B cell (primary cell): ENCODE results near the gene DGCR8. TPM values are rescaled to one million over a fixed set of nuclear protein-coding genes. Genes with fewer than 3 reads are reported as not detected.

Experiments used
- ATAC-seq: fragments of 200-7000 bp; cut with Tn5 transposase; one replicate; pipeline ENCODE4 v1.10.0; 2021; ENCODE audit warnings: low read depth, mild to moderate bottlenecking, moderate number of reproducible peaks, moderate library complexity
- CTCF ChIA-PET: fragments of 350-600 bp; sonication (Branson Sonifier 250); formaldehyde crosslinking; loops from one replicate; lab custom pipeline; 2021; ENCODE audit warnings: antibody characterized with exemption, inconsistent platforms; lab: Charles Lee
- POLR2A ChIA-PET: fragments of 350-600 bp; sonication (Branson Sonifier 250); formaldehyde crosslinking; loops from one replicate; lab custom pipeline; 2021; ENCODE audit warnings: antibody characterized with exemption; lab: Charles Lee
- DNase-seq: peaks from one replicate; pipeline ENCODE4 v3.0.0; 2013
- H2AFZ ChIP-seq: 2 replicates; pipeline ENCODE4 v1.6.1; 2012; ENCODE audit warnings: mild to moderate bottlenecking, low read depth, low read length; ENCODE audit not compliant: insufficient read depth, poor library complexity, severe bottlenecking
- H3K27ac ChIP-seq, 2 donors: 1 replicate in 1 of 2; 2 replicates in 1 of 2; pipeline ENCODE4 v1.5.1; 2012 to 2013; ENCODE audit warnings: low read length in 2 of 2, mild to moderate bottlenecking in 2 of 2, moderate library complexity in 1 of 2
- H3K27me3 ChIP-seq, 4 experiments: fragments of 200-600 bp in 1 of 4; sonication (generic) in 1 of 4; replicated peaks in 1 of 4; 1 replicate in 2 of 4; 2 replicates in 2 of 4; pipeline versions ENCODE4 v1.6.1 to v1.7.0; 2013 to 2016; ENCODE audit warnings: low read length in 3 of 4, mild to moderate bottlenecking in 2 of 4, mixed read lengths in 1 of 4, moderate library complexity in 1 of 4; ENCODE audit not compliant: insufficient read depth in 4 of 4, control insufficient read depth in 3 of 4; ENCODE audit errors: control extremely low read depth in 1 of 4
- H3K36me3 ChIP-seq, 2 experiments: replicated peaks in 1 of 2; 1 replicate in 1 of 2; 2 replicates in 1 of 2; pipeline versions ENCODE4 v1.6.1 to v1.7.1; 2013; ENCODE audit warnings: low read length in 1 of 2; ENCODE audit not compliant: insufficient read depth in 2 of 2, control insufficient read depth in 1 of 2; ENCODE audit errors: control extremely low read depth in 1 of 2, extremely low read depth in 1 of 2
- H3K4me1 ChIP-seq, 2 donors: fragments of 200-600 bp in 1 of 2; sonication (generic) in 1 of 2; 1 replicate in 1 of 2; 2 replicates in 1 of 2; pipeline versions ENCODE4 v1.5.1 to v1.6.1; 2013 to 2017; ENCODE audit warnings: low read length in 2 of 2; ENCODE audit not compliant: control insufficient read depth in 2 of 2, insufficient read depth in 2 of 2
- H3K4me2 ChIP-seq: replicated peaks from 2 replicates; pipeline ENCODE3; 2012; ENCODE audit warnings: mild to moderate bottlenecking, low read depth, low read length; ENCODE audit not compliant: poor library complexity, severe bottlenecking
- H3K4me3 ChIP-seq, 5 experiments: fragments of 200-600 bp in 1 of 5; sonication (generic) in 1 of 5; 1 replicate in 3 of 5; 2 replicates in 2 of 5; pipeline versions ENCODE4 v1.5.1 to v1.7.0; 2011 to 2016; ENCODE audit warnings: low read length in 4 of 5, mild to moderate bottlenecking in 4 of 5, low read depth in 2 of 5, control low read depth in 1 of 5, moderate library complexity in 1 of 5; ENCODE audit not compliant: insufficient read depth in 1 of 5; ENCODE audit errors: control extremely low read depth in 1 of 5, extremely low read depth in 1 of 5
- H3K79me2 ChIP-seq: fragments of 200-600 bp; sonication (generic); one replicate; pipeline ENCODE4 v1.6.0; 2016; ENCODE audit warnings: low read length; ENCODE audit not compliant: control insufficient read depth, insufficient read depth
- H3K9ac ChIP-seq: fragments of 200-600 bp; sonication (generic); 2 replicates; pipeline ENCODE4 v1.6.1; 2017; ENCODE audit warnings: mild to moderate bottlenecking, low read length, moderate library complexity
- H3K9me3 ChIP-seq, 3 donors: one replicate each; pipeline versions ENCODE4 v1.6.1 to v1.7.1; 2013; ENCODE audit warnings: low read length in 2 of 3; ENCODE audit not compliant: control insufficient read depth in 2 of 3, insufficient read depth in 1 of 3; ENCODE audit errors: control extremely low read depth in 1 of 3
- H4K20me1 ChIP-seq: 2 replicates; pipeline ENCODE4 v1.6.0; 2012; ENCODE audit warnings: mild to moderate bottlenecking, low read length; ENCODE audit not compliant: insufficient read depth, control insufficient read depth, poor library complexity, severe bottlenecking
- H3K27ac Mint-ChIP-seq: one replicate; pipeline ENCODE4 v1.8.0; 2021; ENCODE audit warnings: mixed read lengths
- H3K27me3 Mint-ChIP-seq: one replicate; pipeline ENCODE4 v1.8.0; 2021; ENCODE audit warnings: mixed read lengths
- H3K4me1 Mint-ChIP-seq: one replicate; pipeline ENCODE4 v1.8.0; 2021; ENCODE audit warnings: mixed read lengths
- H3K4me3 Mint-ChIP-seq: one replicate; pipeline ENCODE4 v1.8.0; 2021; ENCODE audit warnings: mixed read lengths
- H3K9me3 Mint-ChIP-seq: one replicate; pipeline ENCODE4 v1.8.0; 2022; ENCODE audit warnings: mixed read lengths; ENCODE audit not compliant: insufficient read depth
- EZH2 ChIP-seq: IDR thresholded peaks from 2 replicates; pipeline ENCODE4 v1.6.1; 2012; ENCODE audit warnings: borderline replicate concordance, low read depth, mild to moderate bottlenecking, moderate library complexity, low read length; ENCODE audit not compliant: insufficient read depth, poor library complexity, severe bottlenecking
- WGBS: methylation state at CpG from one replicate; pipeline ENCODE4 v1.1.5; 2013; ENCODE audit warnings: missing lambda C conversion rate; ENCODE audit not compliant: insufficient coverage; 5-methylcytosine and 5-hydroxymethylcytosine counted together
- intact Hi-C: fragments of 100-400 bp; cut with micrococcal nuclease; formaldehyde crosslinking; loops from one replicate; pipeline ENCODE4 v1.10.0; 2022
- polyA plus RNA-seq: library from polyadenylated mRNA; depleted of rRNA; stranded (reverse); fragments of >200 nt; gene quantifications from 2 replicates; pipeline ENCODE4 v1.2.3, GENCODE V29; 2012
- total RNA-seq, 2 donors: library from RNA; stranded (reverse); fragments of 120-200 nt in 1 of 2; gene quantifications; 1 replicate in 1 of 2; 2 replicates in 1 of 2; pipeline versions ENCODE4 v1.2.3 to v1.2.4, GENCODE V29; 2013 to 2022
- TF ChIP-seq, protein P1 (sequence below): fragments of 200-600 bp; IDR thresholded peaks from one replicate; pipeline ENCODE4 v1.8.0; 2022; ENCODE audit warnings: antibody characterized with exemption, mild to moderate bottlenecking

DGCR8 gene
- total and polyA plus RNA-seq, 2 donors (not counting 1 experiment from before 2014, with no cell fraction given), result 19.6 to 43.2 TPM

DNA sequence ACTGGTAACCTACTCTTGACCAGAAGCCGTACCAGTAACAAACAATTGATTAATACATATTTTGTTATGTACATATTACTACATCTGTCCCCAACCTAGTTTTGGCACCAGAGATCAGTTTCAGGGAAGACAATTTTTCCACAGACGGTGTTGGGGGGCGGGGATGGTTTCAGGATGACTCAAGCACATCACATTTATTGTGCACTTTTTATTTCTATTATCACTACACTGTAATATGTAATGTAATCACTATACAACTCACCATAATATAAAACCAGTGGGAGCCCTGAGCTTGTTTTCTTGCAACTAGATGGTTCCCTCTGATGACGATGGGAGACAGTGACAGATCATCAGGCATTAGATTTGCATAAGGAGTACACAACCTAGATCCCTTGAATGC lies 15.5 kb downstream of the DGCR8 start:
- H3K4me1 ChIP-seq, result no peaks in the 10 kb centered on the region
- CTCF ChIA-PET, result no interaction called here
- H3K79me2 ChIP-seq, result no peaks in the 10 kb centered on the region
- H3K4me2 ChIP-seq, result no peak overlapping the region
- no peak overlapping the region for H3K27ac ChIP-seq
- no peak overlapping the region for H3K27ac Mint-ChIP-seq
- no peak overlapping the region for H3K4me3 ChIP-seq
- ATAC-seq (no peak), DNase-seq (no peak)
- H3K36me3 ChIP-seq, result peaks cover 3 to 51% of the 10 kb centered on the region in 2 experiments
- H3K27me3 ChIP-seq, result no peaks in the 10 kb centered on the region
- POLR2A ChIA-PET, result no interaction called here
- WGBS, result 100% methylated on average over 1 of the region's 4 CpGs
- no peak overlapping the region for H2AFZ ChIP-seq
- no peak overlapping the region for H3K9ac ChIP-seq
- H3K9me3 Mint-ChIP-seq, result no peaks in the 10 kb centered on the region
- H3K4me3 Mint-ChIP-seq, result no peak overlapping the region
- no peaks in the 10 kb centered on the region for H3K27me3 Mint-ChIP-seq
- intact Hi-C loops, result no loop called here
- TF ChIP-seq EZH2, result no peak
- TF ChIP-seq, protein P1, sequence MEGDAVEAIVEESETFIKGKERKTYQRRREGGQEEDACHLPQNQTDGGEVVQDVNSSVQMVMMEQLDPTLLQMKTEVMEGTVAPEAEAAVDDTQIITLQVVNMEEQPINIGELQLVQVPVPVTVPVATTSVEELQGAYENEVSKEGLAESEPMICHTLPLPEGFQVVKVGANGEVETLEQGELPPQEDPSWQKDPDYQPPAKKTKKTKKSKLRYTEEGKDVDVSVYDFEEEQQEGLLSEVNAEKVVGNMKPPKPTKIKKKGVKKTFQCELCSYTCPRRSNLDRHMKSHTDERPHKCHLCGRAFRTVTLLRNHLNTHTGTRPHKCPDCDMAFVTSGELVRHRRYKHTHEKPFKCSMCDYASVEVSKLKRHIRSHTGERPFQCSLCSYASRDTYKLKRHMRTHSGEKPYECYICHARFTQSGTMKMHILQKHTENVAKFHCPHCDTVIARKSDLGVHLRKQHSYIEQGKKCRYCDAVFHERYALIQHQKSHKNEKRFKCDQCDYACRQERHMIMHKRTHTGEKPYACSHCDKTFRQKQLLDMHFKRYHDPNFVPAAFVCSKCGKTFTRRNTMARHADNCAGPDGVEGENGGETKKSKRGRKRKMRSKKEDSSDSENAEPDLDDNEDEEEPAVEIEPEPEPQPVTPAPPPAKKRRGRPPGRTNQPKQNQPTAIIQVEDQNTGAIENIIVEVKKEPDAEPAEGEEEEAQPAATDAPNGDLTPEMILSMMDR, result no peak
- no peaks in the 10 kb centered on the region for H3K4me1 Mint-ChIP-seq
- H3K9me3 ChIP-seq, result no peaks in the 10 kb centered on the region
- no peaks in the 10 kb centered on the region for H4K20me1 ChIP-seq

DNA sequence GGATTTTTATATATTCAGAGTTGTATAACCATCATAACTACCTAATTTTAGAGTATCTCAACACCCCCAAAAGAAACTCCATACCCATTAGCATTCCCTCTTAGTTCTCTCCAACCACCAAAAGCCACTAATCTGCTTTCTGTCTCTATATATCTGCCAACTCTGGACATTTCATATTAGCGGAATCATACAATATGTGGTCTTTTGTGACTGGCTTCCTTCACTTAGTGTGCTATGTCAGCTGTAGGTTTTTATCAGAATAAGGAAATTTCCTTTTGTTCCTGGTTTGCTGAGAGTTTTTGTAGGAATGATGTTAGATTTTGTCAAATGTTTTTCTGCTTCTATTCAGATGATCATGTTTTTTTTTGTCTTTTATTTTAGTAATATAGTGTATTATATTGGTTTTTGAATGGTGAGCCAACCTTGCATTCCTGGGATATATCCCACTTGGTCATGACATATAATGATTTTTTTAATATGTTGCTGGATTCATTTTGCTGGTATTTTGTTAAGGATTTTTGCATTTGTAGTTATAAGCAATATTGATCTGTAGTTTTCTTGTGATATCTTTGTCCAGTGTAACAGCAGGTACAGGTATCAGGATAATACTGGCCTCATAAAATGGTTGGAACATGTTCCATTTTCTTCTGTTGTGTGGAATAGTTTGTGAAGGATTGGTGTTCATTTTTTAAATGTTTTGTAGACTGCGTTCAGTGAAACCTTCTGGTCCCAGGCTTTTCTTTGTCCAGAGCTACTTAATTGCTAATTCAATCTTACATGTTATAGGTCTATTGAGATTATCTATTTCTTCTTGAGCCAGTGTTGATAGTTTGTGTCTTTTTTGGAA lies 16.8 kb downstream of the DGCR8 start:
- TF ChIP-seq, protein P1, result no peak
- TF ChIP-seq EZH2, result no peak
- no peak overlapping the region for H3K4me3 Mint-ChIP-seq
- Histone ChIP-seq H4K20me1 (no peaks in the 10 kb centered on the region), H3K4me3 (no peak overlapping the region), H3K27me3 (no peaks in the 10 kb centered on the region), H3K4me1 (no peaks in the 10 kb centered on the region), H3K4me2 (no peak overlapping the region), H3K9ac (no peak overlapping the region), H2AFZ (no peak overlapping the region), H3K36me3 (peaks cover 2 to 43% of the 10 kb centered on the region in 2 experiments), H3K79me2 (no peaks in the 10 kb centered on the region), H3K9me3 (no peaks in the 10 kb centered on the region), H3K27ac (no peak overlapping the region)
- ChIA-PET POLR2A (no interaction called here), CTCF (no interaction called here)
- intact Hi-C loops, result no loop called here
- no peaks in the 10 kb centered on the region for H3K4me1 Mint-ChIP-seq
- whole genome bisulfite sequencing, result no CpG with 5 or more reads among the region's 2 CpGs
- no peak overlapping the region for H3K27ac Mint-ChIP-seq
- ATAC-seq, result no peak
- DNase-seq, result no peak
- no peaks in the 10 kb centered on the region for H3K27me3 Mint-ChIP-seq
- H3K9me3 Mint-ChIP-seq, result no peaks in the 10 kb centered on the region
